Stimulated activated CD4-positive, alpha-beta T cell treated with anti-CD3 and anti-CD28 coated beads, Interleukin-2, amount 100 ng/mL, for 48 hours (primary cell): ENCODE measurements around the gene RRBP1.

Experiments
- DNase-seq, 2 donors: peaks; one replicate each; pipeline ENCODE4 v3.0.0-alpha.2; 2020

Gene RRBP1

GRCh38 chr20:17630806-17631195 is 51.2 kb downstream of the RRBP1 start:
- no peak for DNase-seq

GRCh38 chr20:17630151-17630805 is 51.8 kb downstream of the RRBP1 start:
- no peak for DNase-seq

- no peak for DNase-seq
Measured at GRCh38 chr20:17629678-17630089, 52.4 kb downstream of the RRBP1 start.

GRCh38 chr20:17629025-17629424 is 53.0 kb downstream of the RRBP1 start:
- DNase-seq, result no peak

- DNase-seq, result no peak
Measured at GRCh38 chr20:17628101-17628841, 53.8 kb downstream of the RRBP1 start.

GRCh38 chr20:17627101-17627955 is 54.7 kb downstream of the RRBP1 start:
- DNase-seq, result no peak

- DNase-seq, result no peak
Measured at GRCh38 chr20:17626217-17627007, 55.6 kb downstream of the RRBP1 start.

GRCh38 chr20:17625246-17626051 is 56.6 kb downstream of the RRBP1 start:
- DNase-seq, result no peak

- no peak for DNase-seq
Measured at GRCh38 chr20:17624551-17625245, 57.3 kb downstream of the RRBP1 start.

GRCh38 chr20:17624070-17624469 is 58.0 kb downstream of the RRBP1 start:
- no peak for DNase-seq

- no peak for DNase-seq
Measured at GRCh38 chr20:17622851-17623508, 59.1 kb downstream of the RRBP1 start.

GRCh38 chr20:17622086-17622850 is 59.8 kb downstream of the RRBP1 start:
- no peak for DNase-seq

- DNase-seq, result no peak
Measured at GRCh38 chr20:17621229-17621968, 60.6 kb downstream of the RRBP1 start.

- DNase-seq, result no peak
Measured at GRCh38 chr20:17620371-17621228, 61.4 kb downstream of the RRBP1 start.

GRCh38 chr20:17619351-17620093 is 62.5 kb downstream of the RRBP1 start:
- no peak for DNase-seq

- no peak for DNase-seq
Measured at GRCh38 chr20:17618673-17619013, 63.4 kb downstream of the RRBP1 start.

GRCh38 chr20:17617868-17618672 is 64.0 kb downstream of the RRBP1 start:
- DNase-seq, result no peak
